SK-N-SH (cell line): ENCODE results near the gene TSC2. TPM values are rescaled to one million over a fixed set of nuclear protein-coding genes. Genes with fewer than 3 reads are reported as not detected.

Experiments used
- CTCF ChIA-PET: fragments of 300-600, 350-600 bp; formaldehyde crosslinking; extraction: SDS; loops from one replicate; lab custom pipeline; 2021; lab: Yijun Ruan, JAX
- POLR2A ChIA-PET: fragments of 350-600 bp; sonication (Branson Sonifier 250); formaldehyde crosslinking; extraction: SDS; loops from one replicate; lab custom pipeline; 2020; ENCODE audit warnings: antibody characterized with exemption, inconsistent platforms; lab: Yijun Ruan, JAX
- DNase-seq: peaks from one replicate; pipeline ENCODE4 v3.0.0; 2012
- H2AFZ ChIP-seq: fragments of 200-600 bp; sonication (generic); 2 replicates; pipeline ENCODE4 v1.8.1; 2016; ENCODE audit warnings: antibody characterized with exemption, mild to moderate bottlenecking, low read depth
- H3F3A ChIP-seq: fragments of 200-600 bp; sonication (generic); replicated peaks from 2 replicates; pipeline ENCODE3; 2016; ENCODE audit warnings: antibody characterized with exemption, mild to moderate bottlenecking; ENCODE audit not compliant: insufficient read depth
- H3K27ac ChIP-seq, 2 experiments: fragments of 200-500 bp in 1 of 2; fragments of 200-600 bp in 1 of 2; sonication (Bioruptor generic) in 1 of 2; sonication (generic), shearing (Covaris generic) in 1 of 2; 2 replicates each; pipeline versions ENCODE4 v1.5.1 to v1.6.1; 2014 to 2016; ENCODE audit warnings: low read depth in 2 of 2, inconsistent platforms in 1 of 2, low read length in 1 of 2, mild to moderate bottlenecking in 1 of 2, mixed read lengths in 1 of 2
- H3K27me3 ChIP-seq: fragments of 200-600 bp; sonication (generic), shearing (Covaris generic); 2 replicates; pipeline ENCODE4 v1.6.1; 2016; ENCODE audit warnings: mixed run types; ENCODE audit not compliant: insufficient read depth
- H3K36me3 ChIP-seq, 2 experiments: fragments of 200-500 bp in 1 of 2; fragments of 200-600 bp in 1 of 2; sonication (Bioruptor generic) in 1 of 2; sonication (generic) in 1 of 2; replicated peaks in 1 of 2; 2 replicates each; pipeline versions ENCODE3 to v1.5.1; 2014 to 2016; ENCODE audit warnings: low read length in 1 of 2, mild to moderate bottlenecking in 1 of 2; ENCODE audit not compliant: insufficient read depth in 2 of 2, control insufficient read depth in 1 of 2
- H3K4me1 ChIP-seq, 2 experiments: fragments of 200-500 bp in 1 of 2; fragments of 200-600 bp in 1 of 2; sonication (Bioruptor generic) in 1 of 2; sonication (generic), shearing (Covaris generic) in 1 of 2; 2 replicates each; pipeline versions ENCODE4 v1.5.1 to v1.6.1; 2014 to 2016; ENCODE audit warnings: low read depth in 1 of 2, low read length in 1 of 2, mixed run types in 1 of 2; ENCODE audit not compliant: insufficient read depth in 2 of 2, control insufficient read depth in 1 of 2
- H3K4me2 ChIP-seq: fragments of 200-600 bp; sonication (generic), shearing (Covaris generic); 2 replicates; pipeline ENCODE4 v1.6.1; 2017; ENCODE audit warnings: mixed run types
- H3K4me3 ChIP-seq, 2 experiments: fragments of 200-500 bp in 1 of 2; fragments of 200-600 bp in 1 of 2; sonication (Bioruptor generic) in 1 of 2; sonication (generic), shearing (Covaris generic) in 1 of 2; 2 replicates each; pipeline versions ENCODE4 v1.5.1 to v1.8.1; 2014 to 2016; ENCODE audit warnings: low read depth in 2 of 2, inconsistent platforms in 1 of 2, low read length in 1 of 2, mild to moderate bottlenecking in 1 of 2, mixed read lengths in 1 of 2, moderate library complexity in 1 of 2
- H3K79me2 ChIP-seq: fragments of 200-600 bp; sonication (generic); 2 replicates; pipeline ENCODE4 v1.8.1; 2017; ENCODE audit warnings: mild to moderate bottlenecking; ENCODE audit not compliant: insufficient read depth
- H3K9ac ChIP-seq: fragments of 200-600 bp; sonication (generic); 2 replicates; pipeline ENCODE4 v1.6.1; 2017; ENCODE audit warnings: mixed run types
- H3K9me2 ChIP-seq: fragments of 200-600 bp; sonication (generic); 2 replicates; pipeline ENCODE4 v1.6.1; 2017; ENCODE audit warnings: mixed run types
- H3K9me3 ChIP-seq: fragments of 200-600 bp; sonication (generic); 2 replicates; pipeline ENCODE4 v1.6.1; 2017; ENCODE audit warnings: mixed run types, mild to moderate bottlenecking, moderate library complexity
- H4K20me1 ChIP-seq: fragments of 200-600 bp; sonication (generic); 2 replicates; pipeline ENCODE4 v1.6.1; 2017; ENCODE audit warnings: mild to moderate bottlenecking, mixed run types; ENCODE audit not compliant: insufficient read depth
- CHD2 ChIP-seq: fragments of 150-350 bp; IDR thresholded peaks from 2 replicates; pipeline ENCODE4 v1.6.1; 2018; ENCODE audit warnings: low read length; ENCODE audit not compliant: partially characterized antibody
- CTCF ChIP-seq: fragments of 200-600 bp; sonication (generic); IDR thresholded peaks from 2 replicates; pipeline ENCODE4 v1.6.1; 2017; ENCODE audit warnings: antibody characterized with exemption, mild to moderate bottlenecking, moderate library complexity
- EP300 ChIP-seq, 2 experiments: IDR thresholded peaks; 2 replicates each; pipeline versions ENCODE4 v1.4.0 to v1.6.1; 2012; ENCODE audit warnings: borderline replicate concordance in 1 of 2, low read depth in 1 of 2, low read length in 1 of 2
- GABPA ChIP-seq: IDR thresholded peaks from 2 replicates; pipeline ENCODE4 v1.4.0; 2012; ENCODE audit warnings: low read depth, mild to moderate bottlenecking
- GATA2 ChIP-seq: sonication (generic); formaldehyde crosslinking; IDR thresholded peaks from 2 replicates; pipeline ENCODE4 v1.5.0; 2020; ENCODE audit warnings: mild to moderate bottlenecking, missing genetic modification reagents
- MAX ChIP-seq: IDR thresholded peaks from 2 replicates; pipeline ENCODE4 v1.4.0; 2012; ENCODE audit warnings: low read depth
- MEF2A ChIP-seq: IDR thresholded peaks from 2 replicates; pipeline ENCODE4 v1.4.0; 2012; ENCODE audit warnings: low read depth, borderline replicate concordance
- MXI1 ChIP-seq: IDR thresholded peaks from 2 replicates; pipeline ENCODE4 v1.6.1; 2012; ENCODE audit warnings: mild to moderate bottlenecking, low read depth, low read length, improper control_type of control experiment
- NFIC ChIP-seq: IDR thresholded peaks from 2 replicates; pipeline ENCODE4 v1.4.0; 2012; ENCODE audit warnings: borderline replicate concordance
- NRF1 ChIP-seq: IDR thresholded peaks from 2 replicates; pipeline ENCODE4 v1.6.1; 2012; ENCODE audit warnings: low read depth, mild to moderate bottlenecking, low read length
- PBX3 ChIP-seq: IDR thresholded peaks from 2 replicates; pipeline ENCODE4; 2012
- POLR2AphosphoS5 ChIP-seq: IDR thresholded peaks from 2 replicates; pipeline ENCODE4 v1.6.1; 2012; ENCODE audit warnings: low read depth, low read length
- RAD21 ChIP-seq: IDR thresholded peaks from 2 replicates; pipeline ENCODE4 v1.6.1; 2012; ENCODE audit warnings: mild to moderate bottlenecking, low read length
- RCOR1 ChIP-seq: fragments of 150-350 bp; IDR thresholded peaks from 2 replicates; pipeline ENCODE4 v1.6.1; 2017; ENCODE audit warnings: antibody characterized with exemption, low read length
- REST ChIP-seq: IDR thresholded peaks from 2 replicates; pipeline ENCODE4 v1.6.1; 2012; ENCODE audit warnings: mild to moderate bottlenecking, low read depth, low read length, moderate library complexity
- RFX5 ChIP-seq: IDR thresholded peaks from 2 replicates; pipeline ENCODE4 v1.6.1; 2012; ENCODE audit warnings: mild to moderate bottlenecking, improper control_type of control experiment, low read length
- RXRA ChIP-seq: IDR thresholded peaks from 2 replicates; pipeline ENCODE4 v1.4.0; 2012; ENCODE audit warnings: low read depth, mild to moderate bottlenecking, borderline replicate concordance
- SIN3A ChIP-seq: IDR thresholded peaks from 2 replicates; pipeline ENCODE4 v1.6.1; 2012; ENCODE audit warnings: low read depth, mild to moderate bottlenecking, low read length, moderate library complexity, borderline replicate concordance
- SMC3 ChIP-seq: IDR thresholded peaks from 2 replicates; pipeline ENCODE4 v1.6.1; 2012; ENCODE audit warnings: low read depth, low read length, improper control_type of control experiment
- TEAD4 ChIP-seq: IDR thresholded peaks from 2 replicates; pipeline ENCODE4 v1.4.0; 2012; ENCODE audit warnings: mild to moderate bottlenecking, borderline replicate concordance; ENCODE audit not compliant: insufficient read depth
- YY1 ChIP-seq: IDR thresholded peaks from 2 replicates; pipeline ENCODE4 v1.4.0; 2012; ENCODE audit warnings: low read depth, mild to moderate bottlenecking
- ZBTB33 ChIP-seq: IDR thresholded peaks from 2 replicates; pipeline ENCODE4 v1.4.0; 2012; ENCODE audit warnings: low read depth, borderline replicate concordance
- WGBS: methylation state at CpG from one replicate; pipeline ENCODE4 v1.1.6; 2017; ENCODE audit warnings: low lambda C conversion rate; 5-methylcytosine and 5-hydroxymethylcytosine counted together
- polyA plus RNA-seq, 3 experiments: library from polyadenylated mRNA; depleted of rRNA; stranded (reverse); fragments of >200 nt; gene quantifications; 2 replicates each; pipeline ENCODE4 v1.2.3, GENCODE V29; 2012

The TSC2 gene
- polyA plus RNA-seq, 1 of the 3 experiments (the other 2 are of a cell fraction): 96.1 TPM

- Histone ChIP-seq H3K27me3 (peaks cover 4% of the 10 kb centered on the region; the same call in 1 of the 2 replicates), H3K4me2 (peak overlapping the region; percentile 97), H3K4me1 (peaks cover 7 to 29% of the 10 kb centered on the region in 2 experiments; a peak in 2 of 4 replicates), H3K9me3 (no peaks in the 10 kb centered on the region), H3K9ac (peak overlapping the region; percentile 59; the same call in 1 of the 2 replicates), H3K9me2 (no peaks in the 10 kb centered on the region), H3K79me2 (peaks cover 14% of the 10 kb centered on the region; the same call in 1 of the 2 replicates), H4K20me1 (peaks cover 8% of the 10 kb centered on the region; the same call in 1 of the 2 replicates), H3K4me3 (peak overlapping the region; percentile 40 to 65), H2AFZ (peak overlapping the region; percentile 93), H3F3A (peaks cover 9% of the 10 kb centered on the region), H3K36me3 (no peaks in the 10 kb centered on the region), H3K27ac (peak overlapping the region; percentile 65 to 86)
- peak; percentile 97 for DNase-seq
- ChIA-PET CTCF (interaction anchor here (0.6 to 6.5 kb wide), 36 partner anchors 9 to 460 kb away, joined by 3 to 68 read pairs (median 5); partner anchors contain the start of genes NTHL1, PKD1, RAB26 and SYNGR3), POLR2A (interaction anchor here (0.7 to 1.5 kb wide), 4 partner anchors 19 to 132 kb away, joined by 3 to 6 read pairs (median 4); partner anchors contain the start of genes NTHL1, RPS2, TRAF7 and TSC2)
- 32% methylated on average over 26 of the region's 53 CpGs for WGBS
- TF ChIP-seq POLR2AphosphoS5 (peak; percentile 45; the same call in 1 of the 2 replicates), YY1 (no peak), MEF2A (no peak), NRF1 (no peak), RAD21 (peak; percentile 94), CTCF (peak; percentile 89), NFIC (no peak), GATA2 (CRISPR knock-in tag) (no peak), MXI1 (no peak), RXRA (no peak), CHD2 (no peak), MAX (0 out of 2 replicates have a peak, but pooled peaks have one; percentile 18), ZBTB33 (no peak), RCOR1 (peak; percentile 24; the same call in 1 of the 2 replicates), REST (no peak), SMC3 (peak; percentile 94), EP300 (IDR thresholded peaks at IDR 0.05; ENCODE audit: borderline replicate concordance in 1 of 2, low read depth in 1 of 2, low read length in 1 of 2) (no peak), SIN3A (no peak; the same call in 1 of the 2 replicates), RFX5 (no peak), TEAD4 (no peak), PBX3 (no peak), GABPA (no peak)
Observed at GRCh38 chr16:2023092-2024031, 24.4 kb upstream of the TSC2 start.
